Tibial nerve (tissue), 4 donors: ENCODE results near the gene NUDT9.

Experiments used
- EP300 ChIP-seq, 2 donors: sonication (generic); formaldehyde crosslinking; IDR thresholded peaks; one replicate each; pipeline ENCODE4 v1.6.1; 2017; ENCODE audit warnings: antibody characterized with exemption in 2 of 2, mild to moderate bottlenecking in 1 of 2
- TF ChIP-seq, protein P1 (sequence below), 5 experiments: fragments of 200-600 bp in 3 of 5; fragments of 450-650 bp in 2 of 5; sonication (generic) in 3 of 5; IDR thresholded peaks; one replicate each; pipeline ENCODE4 v1.5.1; 2016 to 2019; ENCODE audit warnings: antibody characterized with exemption in 5 of 5, mild to moderate bottlenecking in 3 of 5, moderate library complexity in 2 of 5

- TF ChIP-seq, protein P1, sequence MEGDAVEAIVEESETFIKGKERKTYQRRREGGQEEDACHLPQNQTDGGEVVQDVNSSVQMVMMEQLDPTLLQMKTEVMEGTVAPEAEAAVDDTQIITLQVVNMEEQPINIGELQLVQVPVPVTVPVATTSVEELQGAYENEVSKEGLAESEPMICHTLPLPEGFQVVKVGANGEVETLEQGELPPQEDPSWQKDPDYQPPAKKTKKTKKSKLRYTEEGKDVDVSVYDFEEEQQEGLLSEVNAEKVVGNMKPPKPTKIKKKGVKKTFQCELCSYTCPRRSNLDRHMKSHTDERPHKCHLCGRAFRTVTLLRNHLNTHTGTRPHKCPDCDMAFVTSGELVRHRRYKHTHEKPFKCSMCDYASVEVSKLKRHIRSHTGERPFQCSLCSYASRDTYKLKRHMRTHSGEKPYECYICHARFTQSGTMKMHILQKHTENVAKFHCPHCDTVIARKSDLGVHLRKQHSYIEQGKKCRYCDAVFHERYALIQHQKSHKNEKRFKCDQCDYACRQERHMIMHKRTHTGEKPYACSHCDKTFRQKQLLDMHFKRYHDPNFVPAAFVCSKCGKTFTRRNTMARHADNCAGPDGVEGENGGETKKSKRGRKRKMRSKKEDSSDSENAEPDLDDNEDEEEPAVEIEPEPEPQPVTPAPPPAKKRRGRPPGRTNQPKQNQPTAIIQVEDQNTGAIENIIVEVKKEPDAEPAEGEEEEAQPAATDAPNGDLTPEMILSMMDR (IDR thresholded peaks at IDR 0.05), result no peak
- no peak for TF ChIP-seq EP300 (IDR thresholded peaks at IDR 0.05)
These were observed 15.9 kb upstream of the NUDT9 start for GRCh38 chr4:87406462-87406861.
